Keratinocyte (primary cell): ENCODE measurements around the gene CFAP91. TPM values are rescaled to one million over a fixed set of nuclear protein-coding genes. Genes with fewer than 3 reads are reported as not detected.

Experiments
- DNase-seq: peaks from one replicate; pipeline ENCODE4 v3.0.0-alpha.2; 2011; ENCODE audit warnings: low read depth, missing footprints, low spot score
- FAIRE-seq: peaks from 2 replicates; lab custom pipeline; 2011; peaks lifted over from hg19 to GRCh38; lab: Jason Lieb, UNC
- H2AFZ ChIP-seq: 2 replicates; pipeline ENCODE4 v1.6.0; 2012; ENCODE audit warnings: low read length, control low read depth, inconsistent platforms; ENCODE audit not compliant: control insufficient read depth
- H3K27ac ChIP-seq: 2 replicates; pipeline ENCODE4 v1.5.1; 2011; ENCODE audit warnings: low read length; ENCODE audit not compliant: control insufficient read depth, insufficient read depth
- H3K27me3 ChIP-seq: 3 replicates; pipeline ENCODE4 v1.6.0; 2011; ENCODE audit warnings: low read length; ENCODE audit not compliant: control insufficient read depth, insufficient read depth; ENCODE audit errors: extremely low read depth
- H3K36me3 ChIP-seq, 2 experiments: 2 replicates in 1 of 2; 3 replicates in 1 of 2; pipeline ENCODE4 v1.5.1; 2011; ENCODE audit warnings: low read length in 2 of 2, mild to moderate bottlenecking in 1 of 2; ENCODE audit not compliant: control insufficient read depth in 2 of 2, insufficient read depth in 2 of 2; ENCODE audit errors: extremely low read depth in 1 of 2
- H3K4me1 ChIP-seq: 3 replicates; pipeline ENCODE4 v1.5.1; 2011; ENCODE audit warnings: low read length; ENCODE audit not compliant: control insufficient read depth, insufficient read depth; ENCODE audit errors: extremely low read depth
- H3K4me2 ChIP-seq: 3 replicates; pipeline ENCODE4 v1.6.0; 2011; ENCODE audit warnings: low read depth, low read length; ENCODE audit not compliant: control insufficient read depth, insufficient read depth; ENCODE audit errors: extremely low read depth
- H3K4me3 ChIP-seq, 3 experiments: fragments of 200-600 bp in 1 of 3; sonication (generic) in 1 of 3; 2 replicates in 2 of 3; 3 replicates in 1 of 3; pipeline ENCODE4 v1.5.1; 2011 to 2016; ENCODE audit warnings: low read length in 3 of 3, mild to moderate bottlenecking in 3 of 3, control low read depth in 2 of 3, inconsistent platforms in 1 of 3, low read depth in 1 of 3, mixed read lengths in 1 of 3, mixed run types in 1 of 3, moderate library complexity in 1 of 3; ENCODE audit not compliant: control insufficient read depth in 2 of 3, insufficient read depth in 2 of 3; ENCODE audit errors: extremely low read depth in 1 of 3
- H3K79me2 ChIP-seq: 2 replicates; pipeline ENCODE4 v1.6.0; 2012; ENCODE audit warnings: low read length; ENCODE audit not compliant: control insufficient read depth, insufficient read depth
- H3K9ac ChIP-seq: 3 replicates; pipeline ENCODE4 v1.6.0; 2011; ENCODE audit warnings: low read length; ENCODE audit not compliant: control insufficient read depth, insufficient read depth; ENCODE audit errors: extremely low read depth
- H3K9me1 ChIP-seq: 3 replicates; pipeline ENCODE4 v1.6.0; 2011; ENCODE audit warnings: low read length; ENCODE audit not compliant: control insufficient read depth, insufficient read depth; ENCODE audit errors: extremely low read depth
- H3K9me3 ChIP-seq: 2 replicates; pipeline ENCODE4 v1.5.1; 2012; ENCODE audit warnings: low read depth, low read length; ENCODE audit not compliant: control insufficient read depth
- H4K20me1 ChIP-seq: 3 replicates; pipeline ENCODE4 v1.6.0; 2011; ENCODE audit warnings: low read length; ENCODE audit not compliant: control insufficient read depth, insufficient read depth; ENCODE audit errors: extremely low read depth
- EZH2 ChIP-seq: IDR thresholded peaks from one replicate; pipeline ENCODE4 v1.6.1; 2012; ENCODE audit warnings: inconsistent platforms, mild to moderate bottlenecking, low read length, moderate library complexity
- dilution Hi-C: fragments of 300-500 bp; cut with MboI; formaldehyde crosslinking; loops from one replicate; pipeline ENCODE4 v1.7.0; 2020; ENCODE audit warnings: low sequenced_read_pairs; ENCODE audit not compliant: extremely low pct_ligation_motif_present
- polyA plus RNA-seq, 5 experiments: library from polyadenylated mRNA; depleted of rRNA in 3 of 5; stranded (reverse) in 3 of 5; stranded (forward) in 1 of 5; unstranded in 1 of 5; fragments of >200 nt; gene quantifications; 1 replicate in 1 of 5; 2 replicates in 3 of 5; 3 replicates in 1 of 5; pipeline versions ENCODE4 v1.2.1 to v1.2.3, GENCODE V29; 2011 to 2012; ENCODE audit warnings: missing spikeins in 2 of 5, low read depth in 1 of 5, low replicate concordance in 1 of 5
- TF ChIP-seq, protein P1 (sequence below), 3 experiments: IDR thresholded peaks in 1 of 3; conservative IDR thresholded peaks in 1 of 3; optimal IDR thresholded peaks in 1 of 3; 2 replicates in 2 of 3; 3 replicates in 1 of 3; pipeline versions ENCODE3 to v1.5.1; 2011; ENCODE audit warnings: low read length in 3 of 3, mild to moderate bottlenecking in 3 of 3, moderate library complexity in 2 of 3, control low read depth in 1 of 3, inconsistent platforms in 1 of 3; ENCODE audit not compliant: insufficient read depth in 2 of 3; ENCODE audit errors: extremely low read depth in 1 of 3

Gene CFAP91
- polyA plus RNA-seq, 1 donor (not counting 4 experiments of a cell fraction or from before 2014, with no cell fraction given), result not detected

DNA sequence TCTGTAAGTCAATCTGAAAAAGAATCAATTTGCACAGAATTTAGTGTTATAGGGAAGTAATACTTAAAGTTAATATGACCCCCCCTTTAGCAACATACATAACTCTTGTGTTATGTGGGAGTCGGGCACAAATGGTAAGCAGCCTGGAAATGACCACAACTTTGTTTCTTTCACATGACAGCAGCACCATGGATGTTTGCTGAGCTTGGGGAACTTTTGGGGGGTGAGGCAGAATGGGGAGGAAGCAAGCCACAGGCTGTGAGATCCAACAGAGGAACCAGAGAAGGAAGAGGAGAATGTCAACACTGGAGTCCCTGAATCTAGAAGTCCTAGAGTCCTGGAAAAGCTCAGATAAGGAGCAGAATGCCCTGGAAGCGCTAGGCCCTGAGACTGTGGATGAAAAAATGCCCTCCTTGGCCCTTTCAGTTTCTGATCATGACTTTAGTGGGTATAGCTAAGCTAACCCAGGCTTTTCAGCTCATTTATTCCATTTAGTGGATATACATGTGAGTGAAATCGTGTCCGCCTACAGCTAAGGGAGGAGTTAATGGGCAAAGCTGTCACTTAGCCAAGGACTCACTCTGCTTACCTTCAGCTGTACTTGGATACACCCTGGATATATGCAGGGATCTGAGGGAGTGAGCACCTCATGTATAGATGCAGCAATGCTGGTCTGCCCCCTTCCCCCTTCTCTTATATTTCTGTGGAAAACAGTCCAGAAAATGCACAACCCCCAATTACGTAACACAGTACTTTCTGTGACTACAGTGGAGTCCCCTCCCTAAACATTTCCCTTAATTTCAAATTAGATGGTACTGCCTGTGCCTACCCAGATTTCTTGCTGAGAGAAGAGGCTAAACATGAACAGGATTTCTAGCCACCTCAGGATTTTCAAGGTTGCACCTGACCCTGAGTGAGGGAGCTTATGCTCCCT lies 39.1 kb downstream of the CFAP91 start:
- no peaks in the 10 kb centered on the region for H3K79me2 ChIP-seq
- no peaks in the 10 kb centered on the region for H4K20me1 ChIP-seq
- no peak for TF ChIP-seq EZH2
- TF ChIP-seq, protein P1, sequence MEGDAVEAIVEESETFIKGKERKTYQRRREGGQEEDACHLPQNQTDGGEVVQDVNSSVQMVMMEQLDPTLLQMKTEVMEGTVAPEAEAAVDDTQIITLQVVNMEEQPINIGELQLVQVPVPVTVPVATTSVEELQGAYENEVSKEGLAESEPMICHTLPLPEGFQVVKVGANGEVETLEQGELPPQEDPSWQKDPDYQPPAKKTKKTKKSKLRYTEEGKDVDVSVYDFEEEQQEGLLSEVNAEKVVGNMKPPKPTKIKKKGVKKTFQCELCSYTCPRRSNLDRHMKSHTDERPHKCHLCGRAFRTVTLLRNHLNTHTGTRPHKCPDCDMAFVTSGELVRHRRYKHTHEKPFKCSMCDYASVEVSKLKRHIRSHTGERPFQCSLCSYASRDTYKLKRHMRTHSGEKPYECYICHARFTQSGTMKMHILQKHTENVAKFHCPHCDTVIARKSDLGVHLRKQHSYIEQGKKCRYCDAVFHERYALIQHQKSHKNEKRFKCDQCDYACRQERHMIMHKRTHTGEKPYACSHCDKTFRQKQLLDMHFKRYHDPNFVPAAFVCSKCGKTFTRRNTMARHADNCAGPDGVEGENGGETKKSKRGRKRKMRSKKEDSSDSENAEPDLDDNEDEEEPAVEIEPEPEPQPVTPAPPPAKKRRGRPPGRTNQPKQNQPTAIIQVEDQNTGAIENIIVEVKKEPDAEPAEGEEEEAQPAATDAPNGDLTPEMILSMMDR (optimal IDR thresholded peaks at IDR 0.05 in 1 of 3, IDR thresholded peaks at IDR 0.05 in 1 of 3, conservative IDR thresholded peaks at IDR 0.05 in 1 of 3; ENCODE audit: extremely low read depth in 1 of 3, insufficient read depth in 2 of 3, low read length in 3 of 3), result no peak
- no peak overlapping the region for H3K27ac ChIP-seq
- no peaks in the 10 kb centered on the region for H3K9me1 ChIP-seq
- DNase-seq (no peak), FAIRE-seq (no peak)
- H3K9ac ChIP-seq, result no peak overlapping the region
- dilution Hi-C loops, result no loop called here
- H3K4me1 ChIP-seq, result no peaks in the 10 kb centered on the region
- no peak overlapping the region for H3K4me3 ChIP-seq
- no peaks in the 10 kb centered on the region for H3K9me3 ChIP-seq
- no peak overlapping the region for H3K4me2 ChIP-seq
- peaks cover 5% of the 10 kb centered on the region for H3K27me3 ChIP-seq
- no peaks in the 10 kb centered on the region for H3K36me3 ChIP-seq
- no peak overlapping the region for H2AFZ ChIP-seq

DNA sequence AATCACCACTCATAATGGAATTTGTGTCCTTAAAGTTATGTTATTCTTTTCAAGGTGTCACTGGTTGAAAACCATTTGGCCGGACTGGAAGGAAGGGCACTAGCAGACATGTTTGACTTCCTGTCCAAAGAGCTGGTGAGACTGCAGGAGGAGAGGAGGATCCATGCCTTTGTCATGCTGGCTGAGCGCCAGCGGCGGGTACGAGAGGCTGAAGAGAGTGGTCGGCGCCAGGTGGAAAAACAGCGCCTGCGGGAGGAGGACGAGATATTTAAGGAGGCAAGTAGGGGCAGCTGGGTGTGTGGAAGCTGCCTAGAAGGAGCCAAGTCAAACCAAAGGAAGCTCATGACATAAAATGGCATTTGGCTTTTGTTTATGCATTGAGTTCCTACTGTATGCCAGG lies 41.1 kb downstream of the CFAP91 start:
- no peaks in the 10 kb centered on the region for H3K9me3 ChIP-seq
- H3K79me2 ChIP-seq, result no peaks in the 10 kb centered on the region
- H3K36me3 ChIP-seq, result no peaks in the 10 kb centered on the region
- no peak overlapping the region for H3K9ac ChIP-seq
- no peaks in the 10 kb centered on the region for H3K4me1 ChIP-seq
- H3K9me1 ChIP-seq, result no peaks in the 10 kb centered on the region
- DNase-seq (no peak), FAIRE-seq (no peak)
- dilution Hi-C loops, result no loop called here
- no peak overlapping the region for H3K27ac ChIP-seq
- TF ChIP-seq, protein P1 (optimal IDR thresholded peaks at IDR 0.05 in 1 of 3, IDR thresholded peaks at IDR 0.05 in 1 of 3, conservative IDR thresholded peaks at IDR 0.05 in 1 of 3; ENCODE audit: extremely low read depth in 1 of 3, insufficient read depth in 2 of 3, low read length in 3 of 3), result no peak
- no peak for TF ChIP-seq EZH2
- peaks cover 5% of the 10 kb centered on the region for H3K27me3 ChIP-seq
- H3K4me3 ChIP-seq, result no peak overlapping the region
- no peak overlapping the region for H2AFZ ChIP-seq
- no peak overlapping the region for H3K4me2 ChIP-seq
- H4K20me1 ChIP-seq, result no peaks in the 10 kb centered on the region
